Measurements from ENCODE around the gene SEPTIN10.

The SEPTIN10 gene

GRCh38 chr2:109649736-109650695 lies 36.2 kb upstream of the SEPTIN10 start:
- H3K4me1 ChIP-seq (ENCODE audit: control insufficient read depth in 2 of 2, insufficient read depth in 1 of 2, low read depth in 1 of 2, low read length in 2 of 2): peaks cover 6 to 10% of the 10 kb centered on the region in 2 donors
- H4K91ac ChIP-seq (ENCODE audit: low read depth, low read length, poor library complexity): no peak overlapping the region
- no peak overlapping the region for H3K4ac ChIP-seq (ENCODE audit: low read length)
- no peaks in the 10 kb centered on the region for H3K36me3 ChIP-seq (replicated peaks in 1 of 2; ENCODE audit: control insufficient read depth in 2 of 2, insufficient read depth in 2 of 2, low read length in 2 of 2)
- no peak for DNase-seq (ENCODE audit: low spot score)
- H3K79me1 ChIP-seq (ENCODE audit: low read depth, low read length): no peaks in the 10 kb centered on the region
- no peak overlapping the region for H2BK120ac ChIP-seq (ENCODE audit: low read depth, low read length)
- H2AK5ac ChIP-seq (ENCODE audit: low read depth, low read length): no peak overlapping the region
- H3K4me3 ChIP-seq (ENCODE audit: low read length in 2 of 2): no peak overlapping the region
- no CpG with 5 or more reads among the region's 14 CpGs for WGBS, 2 donors (ENCODE audit: extremely low coverage in 2 of 2, insufficient read length in 2 of 2, insufficient replicate concordance in 1 of 2)
- no peak overlapping the region for H3K27ac ChIP-seq (replicated peaks; ENCODE audit: low read length)
- H3K18ac ChIP-seq (ENCODE audit: low read length): peak overlapping the region; percentile 27
- H4K8ac ChIP-seq (ENCODE audit: low read depth, low read length): no peak overlapping the region
- no peaks in the 10 kb centered on the region for H3K27me3 ChIP-seq (ENCODE audit: control insufficient read depth in 3 of 3, insufficient read depth in 3 of 3, low read depth in 1 of 3, low read length in 3 of 3)
- no peak overlapping the region for H2BK15ac ChIP-seq (ENCODE audit: low read length)
- H2BK12ac ChIP-seq (ENCODE audit: low read length): no peak overlapping the region
- no peak overlapping the region for H2AFZ ChIP-seq (ENCODE audit: low read length)
- H3K9me3 ChIP-seq (replicated peaks in 1 of 2; ENCODE audit: control insufficient read depth in 2 of 2, insufficient read depth in 1 of 2, low read depth in 1 of 2, low read length in 2 of 2): peaks cover 0 to 1% of the 10 kb centered on the region in 2 donors
- no peak overlapping the region for H2BK5ac ChIP-seq (ENCODE audit: low read length)
- no peak overlapping the region for H3K23ac ChIP-seq (ENCODE audit: low read depth, low read length, poor library complexity)
- no peak overlapping the region for H3K4me2 ChIP-seq (ENCODE audit: insufficient read depth, low read length, poor library complexity, severe bottlenecking)
- H3K14ac ChIP-seq (ENCODE audit: low read length): no peak overlapping the region
- H3K9ac ChIP-seq (ENCODE audit: low read depth, low read length, poor library complexity): no peak overlapping the region

- Histone ChIP-seq H3K4me3 (ENCODE audit: low read length in 2 of 2) (no peak overlapping the region), H2AK5ac (ENCODE audit: low read depth, low read length) (no peak overlapping the region), H2AFZ (ENCODE audit: low read length) (peak overlapping the region; percentile 63), H3K4ac (ENCODE audit: low read length) (no peak overlapping the region), H4K8ac (ENCODE audit: low read depth, low read length) (no peak overlapping the region), H3K79me1 (ENCODE audit: low read depth, low read length) (no peaks in the 10 kb centered on the region), H2BK120ac (ENCODE audit: low read depth, low read length) (no peak overlapping the region), H3K14ac (ENCODE audit: low read length) (no peak overlapping the region), H3K4me2 (ENCODE audit: insufficient read depth, low read length, poor library complexity, severe bottlenecking) (no peak overlapping the region), H3K9ac (ENCODE audit: low read depth, low read length, poor library complexity) (no peak overlapping the region), H2BK5ac (ENCODE audit: low read length) (no peak overlapping the region), H2BK15ac (ENCODE audit: low read length) (no peak overlapping the region), H3K36me3 (replicated peaks in 1 of 2; ENCODE audit: control insufficient read depth in 2 of 2, insufficient read depth in 2 of 2, low read length in 2 of 2) (no peaks in the 10 kb centered on the region), H3K18ac (ENCODE audit: low read length) (peak overlapping the region; percentile 84), H3K27me3 (ENCODE audit: control insufficient read depth in 3 of 3, insufficient read depth in 3 of 3, low read depth in 1 of 3, low read length in 3 of 3) (no peaks in the 10 kb centered on the region), H3K9me3 (replicated peaks in 1 of 2; ENCODE audit: control insufficient read depth in 2 of 2, insufficient read depth in 1 of 2, low read depth in 1 of 2, low read length in 2 of 2) (peaks cover 0 to 1% of the 10 kb centered on the region in 2 donors), H2BK12ac (ENCODE audit: low read length) (no peak overlapping the region), H3K27ac (replicated peaks; ENCODE audit: low read length) (no peak overlapping the region), H3K23ac (ENCODE audit: low read depth, low read length, poor library complexity) (no peak overlapping the region), H3K4me1 (ENCODE audit: control insufficient read depth in 2 of 2, insufficient read depth in 1 of 2, low read depth in 1 of 2, low read length in 2 of 2) (peaks cover 15 to 16% of the 10 kb centered on the region in 2 donors), H4K91ac (ENCODE audit: low read depth, low read length, poor library complexity) (no peak overlapping the region)
- WGBS, 2 donors (ENCODE audit: extremely low coverage in 2 of 2, insufficient read length in 2 of 2, insufficient replicate concordance in 1 of 2): no CpG with 5 or more reads among the region's 8 CpGs
- DNase-seq (ENCODE audit: low spot score): no peak
Measured at GRCh38 chr2:109648041-109648527, 34.3 kb upstream of the SEPTIN10 start.

- H3K23ac ChIP-seq (ENCODE audit: low read depth, low read length, poor library complexity): no peak overlapping the region
- peaks cover 15 to 16% of the 10 kb centered on the region in 2 donors for H3K4me1 ChIP-seq (ENCODE audit: control insufficient read depth in 2 of 2, insufficient read depth in 1 of 2, low read depth in 1 of 2, low read length in 2 of 2)
- H2BK5ac ChIP-seq (ENCODE audit: low read length): no peak overlapping the region
- H3K14ac ChIP-seq (ENCODE audit: low read length): no peak overlapping the region
- no peak overlapping the region for H3K9ac ChIP-seq (ENCODE audit: low read depth, low read length, poor library complexity)
- WGBS, 2 donors (ENCODE audit: extremely low coverage in 2 of 2, insufficient read length in 2 of 2, insufficient replicate concordance in 1 of 2): no CpG with 5 or more reads among the region's 7 CpGs
- peaks cover 0 to 1% of the 10 kb centered on the region in 2 donors for H3K9me3 ChIP-seq (replicated peaks in 1 of 2; ENCODE audit: control insufficient read depth in 2 of 2, insufficient read depth in 1 of 2, low read depth in 1 of 2, low read length in 2 of 2)
- no peak overlapping the region for H2BK12ac ChIP-seq (ENCODE audit: low read length)
- no peak overlapping the region for H2AK5ac ChIP-seq (ENCODE audit: low read depth, low read length)
- H3K4ac ChIP-seq (ENCODE audit: low read length): no peak overlapping the region
- H3K4me3 ChIP-seq (ENCODE audit: low read length in 2 of 2): no peak overlapping the region
- H2BK120ac ChIP-seq (ENCODE audit: low read depth, low read length): no peak overlapping the region
- H2AFZ ChIP-seq (ENCODE audit: low read length): peak overlapping the region; percentile 63
- H3K18ac ChIP-seq (ENCODE audit: low read length): peak overlapping the region; percentile 84
- H4K8ac ChIP-seq (ENCODE audit: low read depth, low read length): no peak overlapping the region
- DNase-seq (ENCODE audit: low spot score): no peak
- H4K91ac ChIP-seq (ENCODE audit: low read depth, low read length, poor library complexity): no peak overlapping the region
- no peaks in the 10 kb centered on the region for H3K27me3 ChIP-seq (ENCODE audit: control insufficient read depth in 3 of 3, insufficient read depth in 3 of 3, low read depth in 1 of 3, low read length in 3 of 3)
- H3K36me3 ChIP-seq (replicated peaks in 1 of 2; ENCODE audit: control insufficient read depth in 2 of 2, insufficient read depth in 2 of 2, low read length in 2 of 2): no peaks in the 10 kb centered on the region
- H2BK15ac ChIP-seq (ENCODE audit: low read length): no peak overlapping the region
- no peak overlapping the region for H3K27ac ChIP-seq (replicated peaks; ENCODE audit: low read length)
- no peaks in the 10 kb centered on the region for H3K79me1 ChIP-seq (ENCODE audit: low read depth, low read length)
- no peak overlapping the region for H3K4me2 ChIP-seq (ENCODE audit: insufficient read depth, low read length, poor library complexity, severe bottlenecking)
Measured at GRCh38 chr2:109647636-109648035, 33.9 kb upstream of the SEPTIN10 start.

GRCh38 chr2:109646961-109647360 lies 33.2 kb upstream of the SEPTIN10 start:
- Histone ChIP-seq H2BK120ac (ENCODE audit: low read depth, low read length) (no peak overlapping the region), H3K27me3 (ENCODE audit: control insufficient read depth in 3 of 3, insufficient read depth in 3 of 3, low read depth in 1 of 3, low read length in 3 of 3) (no peaks in the 10 kb centered on the region), H3K9ac (ENCODE audit: low read depth, low read length, poor library complexity) (no peak overlapping the region), H3K4me1 (ENCODE audit: control insufficient read depth in 2 of 2, insufficient read depth in 1 of 2, low read depth in 1 of 2, low read length in 2 of 2) (peaks cover 15 to 16% of the 10 kb centered on the region in 2 donors), H3K14ac (ENCODE audit: low read length) (no peak overlapping the region), H3K4me3 (ENCODE audit: low read length in 2 of 2) (no peak overlapping the region), H3K4me2 (ENCODE audit: insufficient read depth, low read length, poor library complexity, severe bottlenecking) (no peak overlapping the region), H3K36me3 (replicated peaks in 1 of 2; ENCODE audit: control insufficient read depth in 2 of 2, insufficient read depth in 2 of 2, low read length in 2 of 2) (no peaks in the 10 kb centered on the region), H2BK5ac (ENCODE audit: low read length) (no peak overlapping the region), H2BK12ac (ENCODE audit: low read length) (no peak overlapping the region), H3K27ac (replicated peaks; ENCODE audit: low read length) (no peak overlapping the region), H2BK15ac (ENCODE audit: low read length) (no peak overlapping the region), H3K4ac (ENCODE audit: low read length) (no peak overlapping the region), H2AFZ (ENCODE audit: low read length) (no peak overlapping the region), H3K18ac (ENCODE audit: low read length) (no peak overlapping the region), H3K79me1 (ENCODE audit: low read depth, low read length) (no peaks in the 10 kb centered on the region), H2AK5ac (ENCODE audit: low read depth, low read length) (no peak overlapping the region), H3K23ac (ENCODE audit: low read depth, low read length, poor library complexity) (no peak overlapping the region), H3K9me3 (replicated peaks in 1 of 2; ENCODE audit: control insufficient read depth in 2 of 2, insufficient read depth in 1 of 2, low read depth in 1 of 2, low read length in 2 of 2) (peaks cover 0 to 1% of the 10 kb centered on the region in 2 donors), H4K91ac (ENCODE audit: low read depth, low read length, poor library complexity) (no peak overlapping the region), H4K8ac (ENCODE audit: low read depth, low read length) (no peak overlapping the region)
- DNase-seq (ENCODE audit: low spot score): no peak
- WGBS, 2 donors (ENCODE audit: extremely low coverage in 2 of 2, insufficient read length in 2 of 2, insufficient replicate concordance in 1 of 2): no CpG with 5 or more reads among the region's 8 CpGs
